Psoas muscle (tissue), 8 donors: ENCODE results near the gene TPI1. TPM values are rescaled to one million over a fixed set of nuclear protein-coding genes. Genes with fewer than 3 reads are reported as not detected.
A peak's percentile ranks its signal among the peaks of the same experiment; 100 is the strongest.
"Not testable (repeated sequence)": the region's sequence is repeated elsewhere in the genome, so short reads cannot be mapped to it uniquely, and the experiment has no call there.

Experiments
- ATAC-seq, 4 donors: fragments of 200-7000 bp; cut with Tn5 transposase; one replicate each; pipeline ENCODE4 v1.9.1; 2020; ENCODE audit warnings: moderate library complexity in 3 of 4, mild to moderate bottlenecking in 2 of 4
- DNase-seq, 2 donors: peaks; one replicate each; pipeline ENCODE4 v3.0.0-alpha.2; 2020
- H3K27ac ChIP-seq: fragments of 200-600 bp; one replicate; pipeline ENCODE4 v1.8.0; 2022
- H3K27me3 ChIP-seq, 3 donors: fragments of 200-600 bp in 1 of 3; one replicate each; pipeline versions ENCODE4 v1.6.1 to v1.8.0; 2013 to 2022; ENCODE audit warnings: low read length in 2 of 3, mild to moderate bottlenecking in 2 of 3, moderate library complexity in 1 of 3; ENCODE audit not compliant: insufficient read depth in 3 of 3
- H3K36me3 ChIP-seq, 2 donors: fragments of 200-600 bp in 1 of 2; one replicate each; pipeline versions ENCODE4 v1.6.1 to v1.8.0; 2013 to 2022; ENCODE audit warnings: low read depth in 1 of 2, mild to moderate bottlenecking in 1 of 2, moderate library complexity in 1 of 2; ENCODE audit not compliant: insufficient read depth in 1 of 2
- H3K4me1 ChIP-seq: fragments of 200-600 bp; one replicate; pipeline ENCODE4 v1.8.0; 2022
- H3K4me3 ChIP-seq: fragments of 200-600 bp; one replicate; pipeline ENCODE4 v1.8.0; 2022; ENCODE audit warnings: mild to moderate bottlenecking
- H3K9me3 ChIP-seq: fragments of 200-600 bp; one replicate; pipeline ENCODE4 v1.8.0; 2022
- WGBS, 3 donors: extraction: QIAGEN DNeasy Blood & Tissue Kit; methylation state at CpG; one replicate each; pipeline versions ENCODE4 v1.1.6 to v1.1.7; 2013; 5-methylcytosine and 5-hydroxymethylcytosine counted together
- intact Hi-C, 2 donors: fragments of 100-400 bp; cut with DNase I; formaldehyde crosslinking; loops; one replicate each; pipeline versions ENCODE4 v1.11.0 to v1.14.2; 2022
- polyA plus RNA-seq, 3 donors: library from polyadenylated mRNA; stranded (reverse); fragments of 200-250 nt; gene quantifications; one replicate each; pipeline ENCODE4 v1.2.3, GENCODE V29; 2013
- total RNA-seq, 4 donors: library from RNA; stranded (reverse); fragmentation: NEBNext Ultra II Directional in 2 of 4; extraction: Animal tissue kit (Norgen Biotek cat#: 25700) in 2 of 4; gene quantifications; one replicate each; pipeline versions ENCODE4 v1.2.1 to v1.2.4, GENCODE V29; 2021 to 2023
- TF ChIP-seq, protein P1 (sequence below): fragments of 200-600 bp; IDR thresholded peaks from one replicate; pipeline ENCODE4 v1.8.0; 2022; ENCODE audit warnings: antibody characterized with exemption
- donor health status: healthy with polysubstance abuse.
- donor health status: DM: no; HTN: no; CAD: no; lungs with moderate emphysema.
- donor health status: Bipolar disorder and iron deficiency.
- donor health status: healthy.
- donor health status: DM: yes; HTN: yes; CAD: no.
- donor health status: DM: no; HTN: no; CAD: no.
- donor health status: DM: no; HTN: no; CAD: no.
- donor health status: DM: yes; HTN: yes; CAD: no.

TPI1 gene
- total and polyA plus RNA-seq, 7 donors: 537 to 952 (median 699) TPM

- TF ChIP-seq, protein P1, sequence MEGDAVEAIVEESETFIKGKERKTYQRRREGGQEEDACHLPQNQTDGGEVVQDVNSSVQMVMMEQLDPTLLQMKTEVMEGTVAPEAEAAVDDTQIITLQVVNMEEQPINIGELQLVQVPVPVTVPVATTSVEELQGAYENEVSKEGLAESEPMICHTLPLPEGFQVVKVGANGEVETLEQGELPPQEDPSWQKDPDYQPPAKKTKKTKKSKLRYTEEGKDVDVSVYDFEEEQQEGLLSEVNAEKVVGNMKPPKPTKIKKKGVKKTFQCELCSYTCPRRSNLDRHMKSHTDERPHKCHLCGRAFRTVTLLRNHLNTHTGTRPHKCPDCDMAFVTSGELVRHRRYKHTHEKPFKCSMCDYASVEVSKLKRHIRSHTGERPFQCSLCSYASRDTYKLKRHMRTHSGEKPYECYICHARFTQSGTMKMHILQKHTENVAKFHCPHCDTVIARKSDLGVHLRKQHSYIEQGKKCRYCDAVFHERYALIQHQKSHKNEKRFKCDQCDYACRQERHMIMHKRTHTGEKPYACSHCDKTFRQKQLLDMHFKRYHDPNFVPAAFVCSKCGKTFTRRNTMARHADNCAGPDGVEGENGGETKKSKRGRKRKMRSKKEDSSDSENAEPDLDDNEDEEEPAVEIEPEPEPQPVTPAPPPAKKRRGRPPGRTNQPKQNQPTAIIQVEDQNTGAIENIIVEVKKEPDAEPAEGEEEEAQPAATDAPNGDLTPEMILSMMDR: no peak
- intact Hi-C loops: no loop called here
- Histone ChIP-seq H3K36me3 (peaks cover 0 to 15% of the 10 kb centered on the region in 2 donors), H3K9me3 (no peaks in the 10 kb centered on the region), H3K4me1 (peaks cover 5% of the 10 kb centered on the region), H3K4me3 (no peak overlapping the region), H3K27ac (no peak overlapping the region), H3K27me3 (no peaks in the 10 kb centered on the region)
- 77 to 85% (median 82%) methylated on average over 4 of the region's 4 CpGs for WGBS, 3 donors
- DNase-seq (no peak), ATAC-seq (no peak)
These were observed 35.1 kb downstream of the TPI1 start for GRCh38 chr12:6902448-6902847.

DNA sequence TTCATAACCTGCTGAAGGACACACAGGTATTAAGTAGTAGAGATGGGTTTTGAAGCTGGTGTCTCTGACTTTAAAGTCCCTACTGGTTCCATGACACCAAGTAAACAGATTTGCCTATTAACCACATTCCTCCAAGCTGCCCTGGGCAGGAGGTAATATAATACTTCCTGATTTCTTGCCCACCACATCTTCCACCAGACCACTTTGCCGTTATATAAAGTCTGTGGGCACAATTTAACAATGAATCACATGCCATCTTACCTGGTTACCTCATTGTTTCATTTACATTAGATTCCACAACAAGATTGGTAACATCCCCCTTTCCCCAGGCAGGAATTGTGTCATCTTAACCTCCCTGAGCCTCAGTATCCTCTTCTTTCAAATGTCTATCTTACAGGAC, 36.4 kb downstream of the TPI1 start:
- TF ChIP-seq, protein P1: no peak
- intact Hi-C loops: no loop called here
- peaks cover 0 to 22% of the 10 kb centered on the region in 2 donors for H3K36me3 ChIP-seq
- no peak for ATAC-seq
- peak overlapping the region; percentile 91 for H3K4me3 ChIP-seq
- H3K9me3 ChIP-seq: no peaks in the 10 kb centered on the region
- DNase-seq: no peak
- WGBS, 3 donors: 58 to 73% (median 64%) methylated on average over 1 of the region's 1 CpG
- no peaks in the 10 kb centered on the region for H3K27me3 ChIP-seq
- H3K4me1 ChIP-seq: peaks cover 5% of the 10 kb centered on the region
- H3K27ac ChIP-seq: no peak overlapping the region

DNA sequence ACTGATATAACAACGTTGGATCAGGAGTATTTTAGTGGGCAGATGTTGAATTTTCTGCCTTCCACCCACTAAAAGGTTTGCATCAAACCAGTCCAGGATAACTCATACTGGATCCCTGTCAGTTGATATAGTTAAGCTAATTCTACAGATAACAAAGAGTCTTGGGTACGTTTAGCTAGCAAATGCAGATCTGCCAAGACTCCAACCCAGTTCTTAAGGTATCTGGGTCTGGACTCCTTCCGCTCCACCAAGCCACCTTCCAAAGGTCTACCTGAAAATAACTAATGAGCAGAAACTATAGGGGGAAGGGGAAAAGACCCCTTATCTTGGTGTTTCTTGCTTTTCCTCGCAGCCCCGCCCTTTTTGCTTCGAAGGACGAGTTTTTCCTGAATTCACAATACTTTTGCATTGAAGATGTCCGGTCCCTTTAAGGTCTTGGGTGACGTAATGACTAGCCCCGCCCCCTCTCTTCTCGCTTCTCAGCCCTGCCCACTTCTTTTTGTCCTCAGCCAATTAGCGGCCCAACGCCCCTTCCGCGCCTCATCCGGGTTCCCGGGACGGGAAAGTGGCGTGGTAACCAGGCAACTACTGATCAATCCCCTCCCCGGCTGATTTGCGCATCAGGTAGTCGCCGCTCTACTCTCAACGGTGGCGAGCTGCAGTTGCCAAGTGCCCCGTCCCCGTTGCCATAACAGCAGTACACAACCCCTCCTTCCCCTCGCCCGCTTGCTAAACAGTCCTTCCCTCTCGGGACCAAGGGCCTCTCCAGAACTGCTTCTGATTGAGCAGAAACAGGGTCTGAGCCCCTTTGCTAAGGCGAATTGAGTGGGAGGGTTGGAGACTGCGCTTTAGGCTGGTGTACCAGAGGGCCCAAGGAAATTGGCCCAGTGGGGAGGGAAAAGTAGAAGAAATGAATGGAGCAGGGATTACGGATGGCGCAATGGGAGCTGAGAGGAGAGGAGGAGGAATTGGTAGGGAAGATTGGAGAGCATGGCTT, 37.2 kb downstream of the TPI1 start, which contains the start of gene LRRC23:
Gene LRRC23 (plus strand): TSS at position 543 of the 997 bp plus-strand sequence. CDS start 812 bp downstream, outside the sequence.
- 4 to 5% (median 4%) methylated on average over 34 of the region's 34 CpGs for WGBS, 3 donors
- Histone ChIP-seq H3K36me3 (peaks cover 0 to 22% of the 10 kb centered on the region in 2 donors), H3K4me1 (peaks cover 5% of the 10 kb centered on the region), H3K4me3 (peak within 1 kb of the TSS; percentile 91), H3K27me3 (no peaks in the 10 kb centered on the region), H3K9me3 (no peaks in the 10 kb centered on the region), H3K27ac (peak within 1 kb of the TSS; percentile 47)
- intact Hi-C loops: no loop called here
- peak; percentile 96 to 99 (median 98) for ATAC-seq
- TF ChIP-seq, protein P1: no peak
- DNase-seq: peak; percentile 95 to 96

- Histone ChIP-seq H3K36me3 (peaks cover 0 to 22% of the 10 kb centered on the region in 2 donors), H3K4me3 (peak overlapping the region; percentile 91), H3K4me1 (peaks cover 5% of the 10 kb centered on the region), H3K27ac (no peak overlapping the region), H3K27me3 (no peaks in the 10 kb centered on the region), H3K9me3 (no peaks in the 10 kb centered on the region)
- ATAC-seq (no peak), DNase-seq (no peak)
- intact Hi-C loops: no loop called here
- TF ChIP-seq, protein P1: no peak
- 59 to 72% (median 61%) methylated on average over 5 of the region's 5 CpGs for WGBS, 3 donors
These were observed 38.2 kb downstream of the TPI1 start for GRCh38 chr12:6905414-6906040.

DNA sequence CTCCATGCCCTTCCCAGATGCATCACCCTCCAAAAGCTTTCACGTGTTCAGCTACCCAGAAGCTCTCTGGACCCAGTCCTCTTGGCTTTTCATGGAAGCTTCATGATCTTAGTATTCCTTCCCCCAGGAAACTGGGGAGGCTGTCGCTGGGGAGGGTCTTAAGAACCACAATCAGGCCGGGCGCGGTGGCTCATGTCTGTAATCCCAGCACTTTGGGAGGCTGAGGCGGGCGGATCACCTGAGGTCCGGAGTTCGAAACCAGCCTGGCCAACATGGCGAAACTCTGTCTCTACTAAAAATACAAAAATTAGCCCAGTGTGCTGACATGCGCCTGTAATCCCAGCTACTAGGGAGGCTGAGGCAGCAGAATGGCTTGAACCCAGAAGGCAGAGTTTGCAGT, 40.8 kb downstream of the TPI1 start:
- H3K4me3 ChIP-seq, intact Hi-C loops, H3K9me3 ChIP-seq, H3K4me1 ChIP-seq, H3K27me3 ChIP-seq, ATAC-seq, H3K27ac ChIP-seq, DNase-seq: not testable (repeated sequence)
- peaks cover 0 to 22% of the 10 kb centered on the region in 2 donors for H3K36me3 ChIP-seq
- WGBS, 3 donors: 92 to 95% (median 93%) methylated on average over 11 of the region's 11 CpGs
